NCI-H2196 (cell line): ENCODE data around the gene GSTA5.
"Not testable (repeated sequence)": the region's sequence is repeated elsewhere in the genome, so short reads cannot be mapped to it uniquely, and the experiment has no call there.

Source experiments
- DNase-seq: peaks from one replicate; lab custom pipeline; 2025; ENCODE audit not compliant: unreplicated experiment; lab: John Stamatoyannopoulos, UW

The GSTA5 gene

GRCh38 chr6:52794366-52794765 is 46.2 kb downstream of the GSTA5 start:
- not testable (repeated sequence) for DNase-seq

GRCh38 chr6:52790861-52791260 is 49.8 kb downstream of the GSTA5 start:
- no peak for DNase-seq

- not testable (repeated sequence) for DNase-seq
Observed at GRCh38 chr6:52789658-52790057, 51.0 kb downstream of the GSTA5 start.

GRCh38 chr6:52788478-52788877 is 52.1 kb downstream of the GSTA5 start:
- DNase-seq, result no peak

GRCh38 chr6:52787917-52788316 is 52.7 kb downstream of the GSTA5 start:
- no peak for DNase-seq

GRCh38 chr6:52786249-52786956 is 54.2 kb downstream of the GSTA5 start:
- DNase-seq, result no peak

GRCh38 chr6:52782696-52783274 is 57.8 kb downstream of the GSTA5 start:
- DNase-seq, result not testable (repeated sequence)

- not testable (repeated sequence) for DNase-seq
Observed at GRCh38 chr6:52782209-52782608, 58.4 kb downstream of the GSTA5 start.
